NCI-H2029 (cell line): ENCODE data around the gene ZNF442.
"Not testable (repeated sequence)": the region's sequence is repeated elsewhere in the genome, so short reads cannot be mapped to it uniquely, and the experiment has no call there.

ENCODE experiments used
- DNase-seq: peaks from one replicate; lab custom pipeline; 2025; lab: John Stamatoyannopoulos, UW

Gene ZNF442

DNA sequence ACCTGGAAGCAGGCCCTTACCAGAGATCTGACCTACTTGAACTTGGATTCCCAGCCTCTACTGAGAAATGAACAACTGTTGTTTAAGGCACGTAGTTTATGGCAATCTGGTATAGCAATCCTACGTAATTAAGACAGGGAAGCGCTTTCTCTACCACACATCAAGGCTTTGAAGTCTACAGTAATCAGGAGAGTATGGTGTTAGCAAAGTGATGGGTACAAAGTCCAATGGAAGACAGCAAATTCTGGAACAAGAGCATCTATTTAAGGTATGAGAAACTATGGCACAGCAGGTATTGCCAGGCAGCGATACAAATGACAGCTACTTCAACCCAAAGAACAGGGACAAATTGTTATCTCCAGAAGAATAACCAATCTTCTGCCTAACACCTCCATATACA, 35.1 kb downstream of the ZNF442 start:
- DNase-seq: no peak

GRCh38 chr19:12325690-12326089, 39.8 kb downstream of the ZNF442 start:
- DNase-seq: no peak

DNA sequence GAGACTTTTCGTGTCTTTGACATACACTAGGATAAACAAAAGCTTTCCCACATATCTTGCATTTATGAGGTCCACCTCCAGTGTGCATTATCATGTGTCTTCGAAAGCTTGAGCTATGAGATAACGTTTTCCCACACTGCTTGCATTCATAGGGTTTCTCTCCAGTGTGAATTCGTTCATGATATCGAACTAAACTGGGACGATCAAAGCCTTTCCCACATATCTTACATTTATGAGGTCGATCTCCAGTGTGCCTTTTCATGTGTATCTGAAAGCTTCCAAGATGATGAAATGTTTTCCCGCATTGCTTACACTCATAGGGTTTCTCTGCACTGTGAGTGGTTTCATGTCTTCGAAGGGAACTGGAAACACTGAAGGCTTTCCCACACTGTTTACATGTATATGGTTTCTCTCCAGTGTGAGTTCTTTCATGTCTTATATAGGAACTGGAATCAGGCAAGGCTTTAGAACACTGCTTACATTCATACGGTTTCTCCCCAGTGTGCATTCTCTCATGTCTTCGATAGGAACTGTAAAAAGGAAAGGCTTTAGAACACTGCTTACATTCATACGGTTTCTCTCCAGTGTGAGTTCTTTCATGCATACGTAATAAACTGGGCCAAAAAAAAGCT, 46.6 kb downstream of the ZNF442 start:
- DNase-seq: no peak

GRCh38 chr19:12314553-12314952, 50.9 kb downstream of the ZNF442 start:
- peak; percentile 5 for DNase-seq

GRCh38 chr19:12308891-12309290, 56.6 kb downstream of the ZNF442 start:
- not testable (repeated sequence) for DNase-seq
